A549 (cell line): ENCODE results near the gene TUBB3. TPM values are rescaled to one million over a fixed set of nuclear protein-coding genes. Genes with fewer than 3 reads are reported as not detected.

Source experiments
- ATAC-seq, 2 experiments: fragments of 200-7000 bp in 1 of 2; fragments of >200 bp in 1 of 2; cut with Nextera tagmentation in 1 of 2; cut with Tn5 transposase in 1 of 2; 3 replicates each; pipeline versions ENCODE4 v1.8.0 to v1.9.1; 2018 to 2020; ENCODE audit warnings: mild to moderate bottlenecking in 1 of 2, moderate library complexity in 1 of 2
- CTCF ChIA-PET: fragments of 300-600 bp; sonication (Branson Sonifier 250); formaldehyde crosslinking; extraction: SDS; loops from one replicate; lab custom pipeline; 2021; ENCODE audit warnings: antibody characterized with exemption, inconsistent platforms; lab: Yijun Ruan, JAX
- POLR2A ChIA-PET: fragments of 350-600 bp; formaldehyde crosslinking; extraction: SDS; loops from one replicate; lab custom pipeline; 2021; ENCODE audit warnings: antibody characterized with exemption, inconsistent platforms; lab: Yijun Ruan, JAX
- DNase-seq, 2 experiments: peaks; one replicate each; pipeline versions ENCODE4 v3.0.0 to v3.0.0-alpha.2; 2011 to 2016; ENCODE audit warnings: low read depth in 1 of 2, low spot score in 1 of 2
- FAIRE-seq: peaks from 2 replicates; lab custom pipeline; 2011; peaks lifted over from hg19 to GRCh38; lab: Jason Lieb, UNC
- H3K27ac ChIP-seq, 2 experiments: fragments of >200 bp; sonication (Bioruptor Twin); formaldehyde crosslinking; 3 replicates each; pipeline ENCODE4 v1.5.1; 2016 to 2017
- H3K4me1 ChIP-seq: fragments of >200 bp; sonication (Bioruptor Twin); formaldehyde crosslinking; 3 replicates; pipeline ENCODE4 v1.6.1; 2016
- H3K4me2 ChIP-seq: fragments of >200 bp; sonication (Bioruptor Twin); formaldehyde crosslinking; 3 replicates; pipeline ENCODE4 v1.6.1; 2016
- H3K4me3 ChIP-seq: fragments of >200 bp; sonication (Bioruptor Twin); formaldehyde crosslinking; 3 replicates; pipeline ENCODE4 v1.5.1; 2016
- H3K9me3 ChIP-seq: fragments of >200 bp; sonication (Bioruptor Twin); formaldehyde crosslinking; 3 replicates; pipeline ENCODE4 v1.6.1; 2016
- BHLHE40 ChIP-seq: IDR thresholded peaks from 2 replicates; pipeline ENCODE4 v1.6.1; 2012; ENCODE audit warnings: low read depth, low read length, inconsistent platforms
- CBX8 ChIP-seq: fragments of 200-600 bp; sonication (generic); IDR thresholded peaks from 2 replicates; pipeline ENCODE4 v1.6.1; 2016
- E2F6 ChIP-seq: IDR thresholded peaks from 2 replicates; pipeline ENCODE4 v1.6.1; 2012; ENCODE audit warnings: low read depth, borderline replicate concordance
- EHMT2 ChIP-seq: fragments of 200-600 bp; sonication (generic); IDR thresholded peaks from 2 replicates; pipeline ENCODE4 v1.6.1; 2016; ENCODE audit warnings: antibody characterized with exemption, low read depth, mild to moderate bottlenecking, moderate library complexity
- EP300 ChIP-seq, 2 experiments: fragments of >200 bp; sonication (Bioruptor Twin); formaldehyde crosslinking; IDR thresholded peaks; 2 replicates in 1 of 2; 3 replicates in 1 of 2; pipeline ENCODE4 v1.6.1; 2016 to 2017
- ESRRA ChIP-seq: fragments of 150-350 bp; IDR thresholded peaks from 2 replicates; pipeline ENCODE4 v1.6.1; 2014; ENCODE audit warnings: mild to moderate bottlenecking, low read length, borderline replicate concordance
- HES2 ChIP-seq: fragments of >200 bp; sonication (Bioruptor Twin); formaldehyde crosslinking; IDR thresholded peaks from 2 replicates; pipeline ENCODE4 v1.6.1; 2016
- JUNB ChIP-seq: fragments of >200 bp; sonication (Bioruptor Twin); formaldehyde crosslinking; IDR thresholded peaks from 2 replicates; pipeline ENCODE4 v1.6.1; 2016
- KDM1A ChIP-seq: fragments of 200-600 bp; sonication (generic); IDR thresholded peaks from 2 replicates; pipeline ENCODE4 v1.6.1; 2016; ENCODE audit warnings: low read depth, mild to moderate bottlenecking
- NPAS2 ChIP-seq: fragments of 250-450 bp; sonication (Bioruptor Pico); IDR thresholded peaks from 2 replicates; pipeline ENCODE4 v1.8.0; 2022; ENCODE audit warnings: mild to moderate bottlenecking, moderate library complexity, borderline replicate concordance
- POLR2A ChIP-seq: IDR thresholded peaks from 2 replicates; pipeline ENCODE4 v1.6.1; 2012; ENCODE audit warnings: mild to moderate bottlenecking, low read length
- POLR2AphosphoS2 ChIP-seq: conservative IDR thresholded peaks from 2 replicates; pipeline ENCODE4 v1.6.1; 2012; ENCODE audit warnings: low read length, improper control_type of control experiment, inconsistent platforms
- RCOR1 ChIP-seq: fragments of 150-350 bp; IDR thresholded peaks from 2 replicates; pipeline ENCODE4 v1.6.1; 2014; ENCODE audit warnings: antibody characterized with exemption, low read length, low read depth
- REST ChIP-seq: fragments of 200-600 bp; sonication (generic); IDR thresholded peaks from 2 replicates; pipeline ENCODE4 v1.6.1; 2016; ENCODE audit warnings: antibody characterized with exemption, mild to moderate bottlenecking, moderate library complexity
- SMC3 ChIP-seq: fragments of >200 bp; sonication (Bioruptor Twin); formaldehyde crosslinking; IDR thresholded peaks from 3 replicates; pipeline ENCODE4 v1.6.1; 2018; ENCODE audit warnings: inconsistent platforms
- TFCP2L1 ChIP-seq: fragments of 250-450 bp; sonication (Bioruptor Pico); IDR thresholded peaks from 2 replicates; pipeline ENCODE4 v1.5.0; 2021; ENCODE audit warnings: mild to moderate bottlenecking
- TP53 ChIP-seq: fragments of 250-450 bp; sonication (Bioruptor Pico); IDR thresholded peaks from 2 replicates; pipeline ENCODE4 v1.5.0; 2021; ENCODE audit warnings: mild to moderate bottlenecking, moderate library complexity
- ZFP36 ChIP-seq: fragments of 450-650 bp; IDR thresholded peaks from 2 replicates; pipeline ENCODE4 v1.6.1; 2014; ENCODE audit warnings: borderline replicate concordance; ENCODE audit not compliant: partially characterized antibody
- ZNF302 ChIP-seq: fragments of 250-450 bp; sonication (Bioruptor Pico); IDR thresholded peaks from 2 replicates; pipeline ENCODE4 v1.9.0; 2021; ENCODE audit warnings: inconsistent platforms, mild to moderate bottlenecking, moderate library complexity
- WGBS: methylation state at CpG from one replicate; pipeline ENCODE4 v1.1.6; 2017; ENCODE audit errors: missing lambda C conversion rate; 5-methylcytosine and 5-hydroxymethylcytosine counted together
- polyA plus RNA-seq, 4 experiments: library from polyadenylated mRNA; depleted of rRNA in 3 of 4; stranded (reverse); fragments of >200 nt; fragmentation: RNase III in 1 of 4; extraction: RNeasy Plus Mini Kit Qiagen cat#74134 plus additional on column Dnase treatment in 1 of 4; gene quantifications; 2 replicates in 3 of 4; 3 replicates in 1 of 4; pipeline ENCODE4 v1.2.3, GENCODE V29; 2011 to 2017
- TF ChIP-seq, protein P1 (sequence below): fragments of >200 bp; sonication (Bioruptor Twin); formaldehyde crosslinking; IDR thresholded peaks from 3 replicates; pipeline ENCODE4 v1.6.1; 2016
- TF ChIP-seq, protein P2 (sequence below): IDR thresholded peaks from 2 replicates; pipeline ENCODE4 v1.6.1; 2012

The TUBB3 gene
- polyA plus RNA-seq, 2 of the 4 experiments (the other 2 are of a cell fraction): 48.9 to 163 TPM

GRCh38 chr16:89956505-89957215, 33.5 kb downstream of the TUBB3 start:
- Histone ChIP-seq H3K4me2 (no peak overlapping the region), H3K27ac (no peak overlapping the region), H3K4me1 (no peaks in the 10 kb centered on the region), H3K9me3 (no peaks in the 10 kb centered on the region), H3K4me3 (no peak overlapping the region)
- ChIA-PET POLR2A (no interaction called here), CTCF (interaction anchor here (1.3 to 2.1 kb wide), 2 partner anchors 10 to 96 kb away, joined by 3 to 7 read pairs; no protein-coding TSS in a partner anchor)
- ATAC-seq: no peak
- 92% methylated on average over 11 of the region's 15 CpGs for WGBS
- DNase-seq: no peak
- TF ChIP-seq BHLHE40: no peak
- no peak for TF ChIP-seq RCOR1
- no peak for TF ChIP-seq HES2
- TF ChIP-seq, protein P1, sequence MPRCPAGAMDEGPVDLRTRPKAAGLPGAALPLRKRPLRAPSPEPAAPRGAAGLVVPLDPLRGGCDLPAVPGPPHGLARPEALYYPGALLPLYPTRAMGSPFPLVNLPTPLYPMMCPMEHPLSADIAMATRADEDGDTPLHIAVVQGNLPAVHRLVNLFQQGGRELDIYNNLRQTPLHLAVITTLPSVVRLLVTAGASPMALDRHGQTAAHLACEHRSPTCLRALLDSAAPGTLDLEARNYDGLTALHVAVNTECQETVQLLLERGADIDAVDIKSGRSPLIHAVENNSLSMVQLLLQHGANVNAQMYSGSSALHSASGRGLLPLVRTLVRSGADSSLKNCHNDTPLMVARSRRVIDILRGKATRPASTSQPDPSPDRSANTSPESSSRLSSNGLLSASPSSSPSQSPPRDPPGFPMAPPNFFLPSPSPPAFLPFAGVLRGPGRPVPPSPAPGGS: no peak
- no peak for TF ChIP-seq REST
- no peak for TF ChIP-seq JUNB
- TF ChIP-seq ZFP36: no peak
- TF ChIP-seq CBX8: no peak
- TF ChIP-seq KDM1A: no peak
- no peak for TF ChIP-seq EP300 (IDR thresholded peaks at IDR 0.05)
- no peak for FAIRE-seq

DNA sequence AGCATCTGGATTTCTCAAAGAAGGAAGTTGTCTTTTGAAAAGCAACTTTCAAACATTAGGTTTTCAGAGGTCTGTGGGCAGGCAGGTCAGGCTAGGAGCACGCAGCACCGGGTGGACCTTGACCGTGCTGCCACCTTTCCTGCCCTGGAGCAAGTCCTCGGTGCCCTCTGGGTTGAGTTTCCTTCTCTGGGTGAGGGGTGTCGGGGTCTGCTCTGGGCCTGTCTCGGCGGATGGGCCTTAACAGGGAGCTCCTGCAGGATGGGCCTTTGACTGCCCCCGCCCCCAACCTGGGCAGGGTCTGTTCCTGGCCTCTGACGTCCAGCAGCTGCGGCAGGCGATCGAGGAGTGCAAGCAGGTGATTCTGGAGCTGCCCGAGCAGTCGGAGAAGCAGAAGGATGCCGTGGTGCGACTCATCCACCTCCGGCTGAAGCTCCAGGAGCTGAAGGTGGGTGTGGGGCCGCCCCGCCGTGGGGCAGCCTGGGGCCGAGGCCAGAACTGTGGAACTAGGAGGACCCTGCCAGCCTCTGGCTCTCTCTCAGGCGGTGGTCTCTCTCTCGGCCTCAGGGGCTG, 34.2 kb downstream of the TUBB3 start:
- H3K4me1 ChIP-seq: no peaks in the 10 kb centered on the region
- WGBS: 86% methylated on average over 20 of the region's 23 CpGs
- POLR2A ChIA-PET: no interaction called here
- ATAC-seq (no peak), FAIRE-seq (no peak), DNase-seq (no peak)
- no peak overlapping the region for H3K27ac ChIP-seq
- no peak overlapping the region for H3K4me2 ChIP-seq
- no peak overlapping the region for H3K4me3 ChIP-seq
- TF ChIP-seq, protein P1: no peak
- no peak for TF ChIP-seq POLR2A
- TF ChIP-seq SMC3: no peak
- no peak for TF ChIP-seq E2F6
- no peak for TF ChIP-seq HES2
- TF ChIP-seq POLR2AphosphoS2: no peak
- TF ChIP-seq ESRRA: no peak
- TF ChIP-seq EP300 (IDR thresholded peaks at IDR 0.05): no peak
- no peak for TF ChIP-seq NPAS2 (CRISPR knock-in tag)
- no peak for TF ChIP-seq TP53 (CRISPR knock-in tag)
- no peak for TF ChIP-seq ZNF302 (CRISPR knock-in tag)
- no peak for TF ChIP-seq BHLHE40
- no peak for TF ChIP-seq TFCP2L1
- no peak for TF ChIP-seq EHMT2
- TF ChIP-seq, protein P2, sequence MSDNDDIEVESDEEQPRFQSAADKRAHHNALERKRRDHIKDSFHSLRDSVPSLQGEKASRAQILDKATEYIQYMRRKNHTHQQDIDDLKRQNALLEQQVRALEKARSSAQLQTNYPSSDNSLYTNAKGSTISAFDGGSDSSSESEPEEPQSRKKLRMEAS: no peak
- CTCF ChIA-PET: interaction anchor here (1.3 to 2.1 kb wide), 2 partner anchors 9 to 96 kb away, joined by 3 to 7 read pairs; no protein-coding TSS in a partner anchor
- no peaks in the 10 kb centered on the region for H3K9me3 ChIP-seq
